ENCODE measurements around the gene DDO. TPM values are rescaled to one million over a fixed set of nuclear protein-coding genes. Genes with fewer than 3 reads are reported as not detected.

The DDO gene
- total and polyA plus RNA-seq, 9 of the 15 experiments (the other 6 are each of a cell fraction or from before 2014, with no cell fraction given) = not detected

- TF ChIP-seq ZBTB11 (CRISPR knock-in tag; IDR thresholded peaks at IDR 0.05) (no peak), MTA3 (IDR thresholded peaks at IDR 0.05; ENCODE audit: borderline replicate concordance) (no peak), OTX1 (CRISPR knock-in tag; IDR thresholded peaks at IDR 0.05) (no peak), MCM3 (IDR thresholded peaks at IDR 0.05) (no peak), ZNF143 (CRISPR knock-in tag; IDR thresholded peaks at IDR 0.05) (no peak), ZNF707 (CRISPR knock-in tag; conservative IDR thresholded peaks at IDR 0.05) (no peak)
Observed at GRCh38 chr6:110392727-110393126, 22.6 kb downstream of the DDO start (continued).

GRCh38 chr6:110390404-110390803, 25.0 kb downstream of the DDO start:
- H3K9me1 ChIP-seq (ENCODE audit: control insufficient read depth, insufficient read depth, low read length) = no peaks in the 10 kb centered on the region
- H2AFZ ChIP-seq (ENCODE audit: low read depth, low read length) = no peak overlapping the region
- ATAC-seq = no peak
- ChIA-PET CTCF (ENCODE audit: low intra/inter-chr PET ratio) (interaction anchor here (0.5 to 1.9 kb wide), 8 partner anchors 12 to 863 kb away, joined by 3 to 15 read pairs (median 4); partner anchors contain the start of genes CDC40 and WASF1), POLR2A (interaction anchor here (0.6 kb wide), 2 partner anchors 52 to 712 kb away, joined by 3 read pairs; no protein-coding TSS in a partner anchor)
- no TSS peak for BruUV-seq (replicated peaks)
- no peak overlapping the region for H3K4me2 ChIP-seq (ENCODE audit: insufficient read depth, low read length)
- no peak overlapping the region for H3K27ac ChIP-seq (ENCODE audit: extremely low read depth, low read depth, low read length)
- DNase-seq (ENCODE audit: extremely low read depth in 1 of 4, low spot score in 3 of 4) = no peak
- 2% methylated on average over 2 of the region's 2 CpGs for WGBS (ENCODE audit: insufficient coverage, low coverage, missing lambda C conversion rate)
- TF ChIP-seq HMBOX1 (IDR thresholded peaks at IDR 0.05) = no peak
- no peak for TF ChIP-seq KAT8 (IDR thresholded peaks at IDR 0.05; ENCODE audit: low read depth)
- intact Hi-C loops (cut with micrococcal nuclease) (loop anchor here (1.0 to 10.0 kb wide), 4 partner anchors 353 to 863 kb away; no protein-coding TSS in a partner anchor), in situ Hi-C loops (cut with MboI) (loop anchor here (5.0 to 25.0 kb wide), 4 partner anchors 216 to 853 kb away; partner anchors contain the start of gene WASF1)
- H4K20me1 ChIP-seq (replicated peaks; ENCODE audit: control insufficient read depth, insufficient read depth, low read length) = no peaks in the 10 kb centered on the region
- FAIRE-seq = no peak
- peaks cover 0 to 12% of the 10 kb centered on the region in 2 experiments; a peak in 2 of 5 replicates for H3K27me3 ChIP-seq (ENCODE audit: control insufficient read depth in 2 of 2, insufficient read depth in 2 of 2, low read length in 2 of 2)
- H3K4me3 ChIP-seq = no peak overlapping the region
- peaks cover 0 to 3% of the 10 kb centered on the region in 2 experiments; a peak in 2 of 5 replicates for H3K4me1 ChIP-seq (replicated peaks in 1 of 2; ENCODE audit: control insufficient read depth in 2 of 2, insufficient read depth in 2 of 2, low read length in 2 of 2)
- no peaks in the 10 kb centered on the region for H3K36me3 ChIP-seq (ENCODE audit: control insufficient read depth, insufficient read depth, low read length)
- no peaks in the 10 kb centered on the region for H3K79me2 ChIP-seq (ENCODE audit: control insufficient read depth, insufficient read depth, low read length)
- no peak overlapping the region for H3K9ac ChIP-seq (ENCODE audit: insufficient read depth in 1 of 2, low read depth in 2 of 2, low read length in 2 of 2)
- H3K9me3 ChIP-seq (replicated peaks; ENCODE audit: control insufficient read depth, insufficient read depth, low read depth, low read length) = no peaks in the 10 kb centered on the region
